Stimulated activated naive CD8-positive, alpha-beta T cell treated with anti-CD3 and anti-CD28 coated beads, Interleukin-15, Interleukin-2, amounts not matched to agents 100 U/mL and 50 U/mL, for 24 hours (primary cell): ENCODE results near the gene HYI.

ENCODE experiments used
- ATAC-seq: fragments of 150-1000 bp; cut with Tn5 transposase; one replicate; pipeline ENCODE4 v1.10.0; 2021
- DNase-seq: peaks from one replicate; pipeline ENCODE4 v3.0.0; 2021

HYI gene

DNA sequence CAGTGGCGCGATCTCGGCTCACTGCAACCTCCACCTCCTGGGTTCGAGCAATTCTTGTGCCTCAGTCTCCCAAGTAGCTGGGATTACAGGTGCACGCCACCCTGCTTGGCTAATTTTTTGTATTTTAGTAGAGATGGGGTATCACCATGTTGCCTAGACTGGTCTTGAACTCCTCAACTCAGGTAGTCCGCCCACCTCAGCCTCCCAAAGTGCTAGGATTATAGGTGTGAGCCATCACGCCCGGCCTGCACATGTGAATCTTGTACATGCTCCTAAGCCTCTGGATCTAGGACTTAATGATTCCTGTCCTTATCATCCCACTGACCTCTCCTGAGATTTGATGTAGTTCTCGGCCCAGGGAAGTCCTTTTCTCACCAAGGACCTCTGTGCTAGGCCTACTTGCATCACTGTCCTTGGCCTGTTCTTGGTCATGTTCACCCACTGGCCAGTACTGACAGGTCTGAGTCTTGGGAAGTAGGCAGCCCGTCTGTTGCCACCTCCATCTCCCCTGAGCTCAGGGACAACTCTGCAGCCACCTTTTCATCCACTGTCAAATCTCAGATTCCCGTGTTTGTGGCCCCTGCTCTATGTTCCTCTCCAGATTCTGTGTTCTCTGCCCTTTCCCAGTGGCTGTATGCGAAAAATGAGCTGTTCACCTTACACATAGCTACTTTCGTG is 9.4 kb downstream of the HYI start:
- ATAC-seq = no peak
- DNase-seq = no peak

DNA sequence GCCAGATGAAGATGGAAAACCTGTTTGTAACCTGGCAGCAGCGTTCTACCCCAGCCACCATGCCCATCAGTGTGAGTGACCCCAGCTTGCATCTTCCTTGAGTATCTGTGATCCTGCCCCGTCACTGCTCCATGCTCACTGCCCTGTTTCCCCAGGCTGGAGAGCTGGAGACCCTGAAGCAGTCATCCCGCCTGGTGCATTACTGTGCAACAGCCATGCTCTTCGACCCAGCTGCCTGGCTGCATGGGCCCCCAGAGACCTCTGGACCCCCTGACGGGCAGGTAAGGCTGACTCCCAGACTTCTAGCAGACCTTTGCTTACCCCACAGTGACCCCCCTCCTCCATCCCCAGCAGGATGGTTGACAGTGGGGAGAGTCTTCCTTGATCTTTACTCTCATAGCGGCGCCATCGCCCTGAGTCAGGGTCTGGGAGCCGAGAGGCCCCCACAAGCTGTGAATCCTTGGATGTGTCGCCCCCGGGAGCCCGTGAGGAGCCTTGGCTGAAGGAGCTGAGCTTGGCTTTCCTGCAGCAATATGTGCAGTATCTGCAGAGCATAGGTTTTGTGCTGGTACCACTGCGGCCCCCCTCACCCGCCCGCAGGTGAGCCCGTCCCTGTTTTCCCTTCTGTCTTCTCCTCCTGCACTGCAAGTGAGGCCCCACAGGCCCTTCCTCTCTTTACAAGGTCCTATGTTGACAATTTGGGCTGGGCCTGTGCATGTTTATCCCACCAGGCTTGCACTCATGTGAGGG is 10.4 kb downstream of the HYI start:
- ATAC-seq = no peak
- no peak for DNase-seq

DNA sequence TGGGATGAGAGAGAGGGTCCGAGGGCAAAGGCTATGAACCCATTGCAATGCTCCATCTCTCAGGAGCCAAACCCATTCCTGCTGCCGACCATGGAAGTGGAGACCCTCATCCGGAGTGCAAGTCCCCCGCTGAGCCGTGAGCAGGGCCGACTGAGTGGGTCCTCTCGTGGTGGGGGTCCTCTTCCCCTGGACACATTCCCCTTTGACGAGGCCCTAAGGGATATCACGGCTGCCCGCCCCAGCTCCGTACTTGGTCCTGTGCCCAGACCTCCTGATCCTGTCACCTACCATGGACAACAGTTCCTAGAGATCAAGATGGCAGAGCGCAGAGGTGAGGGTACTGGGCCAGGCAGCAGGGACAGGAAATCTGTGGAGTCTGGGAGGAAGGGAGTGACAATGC is 11.0 kb downstream of the HYI start:
- DNase-seq = no peak
- ATAC-seq = no peak

DNA sequence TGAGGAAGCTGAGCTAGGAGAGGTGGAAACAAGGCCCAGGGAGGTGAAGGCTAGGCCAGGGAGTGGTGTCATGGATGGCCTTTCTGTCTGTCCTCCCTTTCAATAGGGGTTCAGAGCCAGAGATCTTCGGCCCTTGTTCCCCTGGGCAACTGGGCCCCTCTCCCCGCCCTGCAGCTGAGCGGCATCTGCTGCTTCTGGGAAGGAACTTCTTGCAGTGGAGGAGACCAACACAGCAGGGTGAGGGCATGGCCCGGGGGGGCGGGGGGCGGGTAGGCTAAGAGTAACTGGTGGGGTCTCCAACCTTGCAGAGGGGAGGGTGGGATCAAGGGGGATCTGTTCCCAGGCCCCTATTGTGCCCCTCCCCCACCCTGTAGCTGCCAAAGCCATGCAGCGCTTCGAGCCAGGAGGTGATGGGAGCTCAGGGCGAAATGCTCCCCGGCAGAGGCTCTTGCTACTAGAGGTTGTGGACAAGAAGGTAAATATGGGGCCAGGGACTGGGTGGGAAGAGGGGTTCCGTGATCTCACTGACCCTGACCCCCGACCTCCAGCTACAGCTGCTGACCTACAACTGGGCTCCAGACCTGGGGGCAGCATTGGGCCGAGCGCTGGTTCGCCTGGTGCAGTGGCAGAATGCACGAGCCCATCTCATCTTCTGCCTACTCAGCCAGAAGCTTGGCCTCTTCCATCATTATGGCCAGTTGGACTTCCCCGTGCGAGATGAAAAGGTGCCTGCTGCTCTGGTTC is 11.7 kb downstream of the HYI start:
- no peak for DNase-seq
- ATAC-seq = no peak

DNA sequence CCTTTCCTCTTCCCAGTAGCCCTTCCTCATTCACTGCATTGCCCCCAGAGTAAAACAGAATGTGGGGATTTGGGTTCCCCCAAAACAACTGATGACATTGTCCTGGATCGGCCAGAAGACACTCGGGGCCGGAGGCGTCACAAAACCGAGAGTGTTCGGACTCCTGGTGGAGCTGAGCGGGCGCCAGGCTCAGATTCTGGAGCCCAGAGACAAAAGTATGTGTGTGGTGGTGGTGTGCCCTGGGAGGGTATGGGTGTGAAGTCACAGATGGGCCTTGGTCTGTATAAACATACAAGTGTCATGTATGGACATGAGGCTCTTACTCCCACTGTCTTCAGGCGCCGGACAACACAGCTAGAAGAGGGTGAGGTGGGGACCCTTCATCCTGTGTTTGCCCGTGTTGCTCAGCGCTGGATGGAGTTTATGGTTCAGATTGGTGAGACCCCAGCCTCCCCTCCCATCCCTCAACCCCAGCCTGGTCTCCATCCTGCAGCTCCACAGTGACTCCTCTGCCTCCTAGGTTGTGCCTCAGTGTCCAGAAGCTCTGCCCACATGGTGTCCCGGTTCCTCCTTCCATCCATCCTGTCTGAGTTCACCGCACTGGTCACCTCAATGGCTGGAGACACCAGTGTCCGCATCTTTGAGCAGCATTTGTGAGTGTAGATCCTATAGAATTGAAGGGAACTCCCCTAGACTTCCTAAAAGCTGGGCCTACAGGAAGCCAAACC is 12.4 kb downstream of the HYI start:
- ATAC-seq (no peak), DNase-seq (no peak)

DNA sequence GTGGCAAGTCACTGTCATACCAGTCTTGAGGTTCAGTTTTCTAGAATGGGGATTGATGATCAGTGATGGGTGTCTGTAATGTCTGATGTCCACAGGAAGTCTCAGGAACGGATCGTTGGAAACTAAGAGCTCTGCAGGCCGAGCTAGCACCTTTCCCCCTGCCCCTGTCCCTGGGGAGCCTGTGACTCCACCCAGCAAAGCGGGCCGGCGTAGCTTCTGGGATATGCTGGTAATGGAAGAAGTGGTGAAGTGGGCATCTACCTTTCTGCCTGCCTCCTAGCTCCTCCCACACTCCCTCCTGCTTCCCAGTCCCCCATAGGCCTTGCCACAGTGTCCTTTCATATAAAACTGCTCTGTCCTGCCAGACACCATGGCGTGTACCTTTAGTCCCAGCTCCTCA is 13.4 kb downstream of the HYI start:
- no peak for ATAC-seq

DNA sequence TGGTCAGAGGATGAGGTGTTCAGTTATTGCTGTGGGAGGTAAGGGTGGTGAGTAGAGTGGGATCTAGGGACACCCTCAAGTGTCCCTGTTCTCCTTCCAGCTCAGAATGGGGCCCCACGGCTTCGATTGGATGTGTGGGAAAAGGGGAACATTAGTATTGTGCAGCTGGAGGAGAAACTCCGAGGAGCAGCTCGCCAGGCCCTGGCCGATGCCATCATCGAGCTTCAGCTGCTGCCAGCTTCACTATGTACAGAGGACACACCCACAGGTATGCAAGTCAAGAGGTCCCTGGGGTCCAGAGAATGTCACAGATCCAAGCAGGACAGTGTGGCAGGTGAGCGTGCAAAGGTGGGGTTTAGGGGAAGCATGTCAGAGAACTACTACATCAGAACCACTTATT is 13.9 kb downstream of the HYI start:
- ATAC-seq = no peak
- DNase-seq = no peak

More for the DNA sequence above, 13.4 kb downstream of the HYI start:
- no peak for DNase-seq

DNA sequence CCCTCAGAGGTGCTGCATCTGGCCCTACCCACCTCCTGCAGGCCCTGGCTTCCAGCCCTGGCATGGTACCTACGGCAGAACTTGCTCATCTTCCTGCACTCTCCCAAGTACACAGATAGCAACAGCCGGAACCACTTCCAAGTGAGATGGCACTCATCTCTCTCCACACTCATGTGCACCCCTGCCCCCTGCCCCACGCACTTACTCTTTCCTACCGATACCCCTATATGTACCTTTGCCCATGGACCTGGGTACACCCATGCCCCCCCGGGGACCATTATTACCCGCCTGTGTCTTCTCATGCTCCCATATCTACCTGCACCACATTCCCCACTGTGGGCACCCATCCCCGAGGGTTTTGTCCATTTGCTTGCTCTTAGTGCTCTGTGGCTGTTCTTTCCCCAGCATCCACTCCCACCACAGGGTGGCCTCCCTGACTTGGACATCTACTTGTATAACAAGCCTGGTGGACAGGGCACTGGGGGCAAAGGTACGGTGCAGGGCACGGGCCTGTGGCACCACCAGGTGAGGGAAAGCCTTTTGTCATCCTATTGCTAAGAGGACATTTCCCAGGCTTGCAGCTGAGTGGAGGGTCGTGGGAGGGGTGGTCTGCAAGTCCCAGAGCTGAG is 14.7 kb downstream of the HYI start:
- ATAC-seq (no peak), DNase-seq (no peak)

DNA sequence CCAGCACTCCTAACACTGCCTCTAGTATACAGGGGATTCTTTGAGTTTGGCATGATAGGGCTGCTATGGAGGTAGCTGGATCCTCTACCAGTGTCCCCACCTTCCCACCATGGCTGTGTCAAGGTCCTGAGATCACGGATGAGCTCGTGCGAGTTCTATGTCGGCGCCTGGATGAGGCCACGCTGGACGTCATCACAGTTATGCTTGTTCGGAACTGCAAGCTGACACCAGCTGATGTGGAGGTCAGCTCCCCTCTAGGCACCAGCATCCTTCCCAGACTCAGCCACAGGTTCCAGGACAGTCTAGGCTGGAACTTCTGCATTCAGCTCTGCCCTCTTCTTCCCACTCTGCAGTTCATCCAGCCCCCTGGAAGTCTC is 15.2 kb downstream of the HYI start:
- ATAC-seq = no peak
- DNase-seq = no peak

DNA sequence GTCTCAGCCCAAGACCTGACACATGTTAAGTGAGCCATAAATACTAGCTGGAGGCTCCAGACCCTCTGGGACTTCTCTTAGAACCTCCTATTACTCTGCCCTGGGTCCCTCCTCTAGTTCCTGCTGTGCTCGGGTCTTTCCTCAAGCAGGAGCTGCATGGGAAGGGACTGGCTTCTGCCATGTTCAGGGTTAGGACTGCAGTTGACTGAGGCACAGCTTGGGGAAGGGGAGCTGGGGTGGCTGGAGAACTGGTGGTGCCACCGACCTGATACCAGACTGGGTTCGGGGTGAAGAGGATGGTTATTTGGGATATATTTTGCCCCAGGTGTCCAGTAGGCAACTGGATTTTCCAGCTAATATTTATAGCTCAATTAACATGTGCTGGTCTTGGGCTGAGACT is 15.7 kb downstream of the HYI start:
- no peak for ATAC-seq

DNA sequence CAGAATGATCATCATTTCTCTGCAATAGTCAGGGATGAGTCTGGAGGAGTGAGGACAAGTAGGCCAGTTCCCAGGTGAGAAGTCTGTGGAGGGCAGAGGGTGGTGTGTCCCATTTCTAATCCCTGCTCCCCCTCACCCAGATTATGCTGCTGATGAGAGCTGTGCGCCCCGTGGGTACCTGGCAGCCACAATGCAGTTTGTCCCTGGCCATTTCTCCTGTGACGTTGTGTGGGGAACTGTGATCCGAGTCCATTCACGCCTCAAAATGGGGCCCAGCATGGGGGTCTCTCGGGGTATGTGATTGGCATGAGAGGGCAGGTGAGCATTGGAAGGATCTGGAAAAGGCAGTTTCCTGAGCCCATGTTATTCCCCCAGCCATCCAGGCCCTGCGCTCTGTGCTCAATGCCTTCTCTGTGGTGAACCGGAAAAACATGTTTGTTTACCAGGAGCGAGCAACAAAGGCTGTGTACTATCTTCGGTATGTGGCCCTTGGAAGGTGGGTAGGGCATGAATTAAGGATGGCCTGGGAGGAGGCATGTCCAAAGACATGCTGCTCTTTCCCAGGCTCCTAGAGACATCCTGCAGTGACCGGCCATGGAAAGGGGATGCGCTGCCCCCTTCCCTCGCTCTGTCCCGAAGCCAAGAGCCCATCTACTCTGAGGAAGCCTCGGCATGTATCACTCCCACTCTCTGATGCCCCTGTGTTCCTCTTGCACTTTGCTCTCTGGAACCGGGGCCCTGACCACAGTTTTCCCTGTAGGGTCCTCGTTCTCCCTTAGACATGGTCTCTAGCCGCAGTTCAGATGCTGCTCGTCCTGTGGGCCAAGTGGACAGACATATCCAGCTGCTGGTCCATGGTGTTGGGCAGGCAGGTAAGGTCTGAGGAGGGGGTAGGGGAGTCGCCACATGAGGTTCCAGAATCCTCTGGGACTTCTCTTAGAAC is 16.4 kb downstream of the HYI start:
- ATAC-seq (no peak), DNase-seq (no peak)

More for the DNA sequence above, 15.7 kb downstream of the HYI start:
- DNase-seq = no peak

DNA sequence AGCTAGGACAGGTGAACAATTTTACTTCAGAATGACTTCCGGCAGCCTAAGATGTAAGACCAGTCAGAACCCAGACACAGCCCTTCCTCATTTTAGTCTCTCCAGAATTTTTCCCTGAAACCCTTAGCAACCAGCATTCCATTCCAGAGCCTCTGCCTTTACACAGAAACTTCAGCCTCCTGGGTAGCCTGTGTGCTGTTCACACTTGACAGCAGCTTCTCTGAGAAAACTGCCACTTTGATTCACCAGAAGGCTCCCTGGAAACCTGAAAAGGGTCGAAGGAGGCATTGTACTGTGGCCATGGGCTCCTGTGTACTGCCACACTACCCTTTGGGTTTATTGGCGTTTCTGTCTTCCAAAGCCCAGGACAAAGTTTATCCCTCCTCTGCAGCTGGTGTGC is 17.4 kb downstream of the HYI start:
- ATAC-seq = no peak
- DNase-seq = no peak

DNA sequence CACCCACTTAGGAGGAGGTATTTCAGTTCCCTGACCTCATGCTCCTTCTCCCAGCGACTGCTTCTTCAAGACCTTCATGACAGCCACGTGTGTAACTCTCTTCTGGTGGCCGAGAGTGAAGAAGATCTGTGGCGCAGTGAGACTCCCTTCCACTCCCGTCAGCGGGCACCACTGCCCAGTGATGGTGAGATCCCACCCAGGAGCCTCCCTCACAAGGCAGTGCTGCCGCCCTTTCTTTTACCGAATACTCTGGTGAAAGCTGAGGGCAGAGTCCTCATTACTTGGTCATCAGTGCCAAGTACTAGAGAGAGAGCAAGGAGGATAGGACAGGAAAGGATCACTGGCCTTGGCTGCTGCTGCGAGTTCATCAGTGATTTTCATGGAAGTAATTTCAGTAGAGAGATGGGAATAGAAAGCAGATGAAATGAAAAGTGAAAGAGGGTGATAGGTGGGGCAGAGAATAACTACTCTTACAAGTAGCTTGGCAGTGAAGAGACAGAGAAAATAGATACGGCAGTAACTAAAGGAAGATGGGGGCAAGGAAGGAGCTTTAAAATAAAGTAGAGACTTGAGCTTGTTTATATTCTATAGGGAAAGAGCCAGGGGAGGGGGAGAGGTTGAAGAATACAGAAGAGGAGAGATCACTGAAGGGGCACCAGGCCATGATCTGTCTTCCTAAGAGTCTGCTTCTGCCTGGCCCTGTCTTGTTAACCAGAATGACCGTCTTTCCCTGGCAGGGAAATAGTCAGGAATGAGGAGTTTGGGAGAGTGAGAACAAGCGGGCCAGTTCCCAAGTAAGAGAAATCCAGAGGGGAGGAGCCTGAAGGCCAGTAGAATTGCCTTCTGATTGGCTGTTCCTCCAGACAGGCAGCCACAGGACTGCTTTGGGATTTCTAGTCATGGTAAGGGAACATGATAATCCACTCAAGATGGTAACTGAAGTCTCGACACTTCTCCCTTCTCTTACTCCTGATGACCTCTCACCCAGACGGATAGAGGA is 18.3 kb downstream of the HYI start:
- no peak for DNase-seq

DNA sequence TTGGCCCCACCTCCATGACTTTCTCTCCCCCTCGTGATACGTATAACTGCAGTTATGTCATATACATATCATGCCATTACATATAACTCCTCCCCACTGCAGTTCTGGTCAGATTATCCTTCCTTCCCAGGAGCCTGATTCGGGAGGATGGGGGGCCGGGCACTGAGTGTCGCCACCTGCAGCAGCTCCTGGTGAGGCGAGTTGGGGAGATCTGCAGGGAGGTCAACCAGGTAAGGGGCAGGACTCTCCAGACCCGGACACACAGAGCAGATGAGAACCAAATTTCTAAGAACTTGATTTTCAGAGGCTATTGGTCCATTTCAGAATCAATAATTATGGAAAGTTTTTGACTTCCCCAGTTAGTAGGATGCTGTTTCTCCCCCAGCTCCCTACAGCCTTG is 19.5 kb downstream of the HYI start:
- ATAC-seq (no peak), DNase-seq (no peak)

More for the DNA sequence above, 18.3 kb downstream of the HYI start:
- no peak for ATAC-seq

DNA sequence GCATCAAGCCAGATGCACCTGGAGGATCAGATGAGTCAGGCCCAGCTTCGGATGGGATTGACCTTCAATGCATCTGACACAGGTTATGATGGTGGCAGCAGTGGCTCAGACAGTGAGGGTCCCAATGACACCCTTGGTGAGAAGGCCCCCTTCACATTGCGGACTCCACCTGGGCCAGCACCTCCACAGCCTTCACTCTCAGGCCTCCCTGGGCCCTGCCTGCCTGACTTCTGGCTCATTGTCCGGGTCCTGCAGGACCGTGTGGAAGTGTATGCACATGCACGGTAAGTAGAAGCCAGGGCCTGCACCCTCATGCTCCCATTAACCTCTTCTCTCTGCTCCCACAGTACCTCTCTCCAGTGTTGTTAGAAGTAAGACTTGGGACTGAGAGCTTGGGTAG is 20.8 kb downstream of the HYI start:
- ATAC-seq = no peak
- DNase-seq = no peak

DNA sequence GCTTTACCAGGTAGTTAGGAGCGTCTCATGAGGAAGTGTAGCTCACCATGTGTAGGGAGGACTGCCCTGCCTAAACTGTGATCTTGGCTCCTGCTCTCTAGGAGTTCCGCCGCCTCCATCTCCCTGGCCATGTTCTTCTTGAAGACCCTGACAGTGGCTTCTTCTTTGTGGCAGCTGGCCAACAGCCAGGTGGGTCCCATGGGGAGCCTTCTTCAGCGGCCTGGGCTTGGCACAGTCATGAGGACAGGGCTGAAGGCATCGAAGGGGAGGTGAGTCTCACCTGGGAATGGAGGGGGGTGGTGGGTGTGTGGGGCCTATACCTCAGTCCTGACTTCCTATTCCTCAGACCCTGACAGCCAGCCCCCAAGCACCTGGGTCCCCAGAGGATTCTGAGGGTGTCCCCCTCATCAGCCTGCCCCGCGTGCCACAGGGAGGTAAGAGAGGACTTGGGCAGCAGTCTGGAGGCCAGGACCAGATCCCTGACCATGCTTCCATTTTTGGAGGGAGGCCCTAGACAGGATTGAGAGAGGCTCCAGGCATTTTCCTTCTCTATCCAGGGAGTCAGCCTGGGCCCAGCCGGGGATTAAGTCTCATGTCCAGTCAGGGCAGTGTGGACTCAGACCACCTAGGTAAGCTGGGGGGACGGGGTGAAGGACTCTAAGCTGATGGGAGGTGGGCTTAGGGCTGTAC is 21.4 kb downstream of the HYI start:
- ATAC-seq (no peak), DNase-seq (no peak)

DNA sequence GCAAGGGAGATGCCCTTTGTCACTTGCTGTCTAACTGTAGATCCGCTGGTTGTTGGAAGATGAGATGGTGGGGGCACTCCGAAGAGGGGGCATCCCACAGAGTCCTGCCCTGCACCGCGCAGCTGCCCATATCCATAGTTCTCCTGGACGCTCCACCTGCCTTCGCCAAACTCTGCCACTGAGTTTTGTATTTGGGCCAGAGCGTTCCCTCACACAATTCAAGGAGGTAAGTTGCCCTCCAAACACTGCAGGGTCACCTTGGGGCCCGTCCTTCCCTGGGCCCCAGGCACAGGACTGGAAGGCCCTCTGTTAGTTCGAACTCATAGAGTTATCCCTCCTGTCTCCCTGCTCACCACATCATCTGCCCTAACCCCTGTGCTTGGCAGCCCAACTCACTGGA is 22.1 kb downstream of the HYI start:
- DNase-seq = no peak
- no peak for ATAC-seq

DNA sequence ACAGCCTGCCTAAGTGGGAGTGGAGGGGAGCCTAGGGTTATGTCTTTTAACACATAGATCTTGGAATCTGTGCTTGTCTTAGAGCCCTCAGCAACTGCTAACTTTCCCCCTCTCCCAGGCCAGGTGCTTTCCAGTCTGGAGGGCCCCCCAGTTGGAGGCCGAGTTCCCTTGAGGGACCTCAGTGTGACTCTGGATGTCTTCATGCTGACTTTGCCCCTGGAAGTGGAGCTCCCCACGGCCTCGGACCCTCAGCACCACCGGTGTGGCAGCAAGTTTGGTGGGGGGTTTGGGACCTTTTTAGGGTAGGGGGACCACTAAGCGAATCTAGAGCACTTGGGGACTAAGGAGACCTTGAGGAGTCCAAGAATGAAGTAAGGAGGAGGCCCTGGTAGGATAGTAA is 22.9 kb downstream of the HYI start:
- ATAC-seq (no peak), DNase-seq (no peak)

DNA sequence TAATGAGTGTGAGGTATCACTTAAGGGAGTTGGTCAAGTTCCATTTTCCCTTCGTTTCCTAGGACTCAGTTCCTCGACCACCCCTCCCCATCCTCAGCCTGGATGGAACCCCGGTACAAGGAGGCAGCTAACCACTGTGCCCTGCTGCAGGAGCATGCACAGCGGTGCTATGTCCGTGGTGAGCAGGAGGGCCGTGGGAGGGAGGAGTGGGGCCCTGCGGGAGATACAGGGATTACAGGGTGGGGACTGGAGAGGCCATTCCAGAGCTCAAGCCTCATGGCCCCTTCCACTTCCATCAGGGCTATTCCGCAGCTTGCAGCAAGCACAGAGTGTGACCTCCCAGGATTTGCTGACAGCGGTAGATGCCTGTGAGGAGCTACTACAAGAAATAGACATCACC is 25.8 kb downstream of the HYI start:
- ATAC-seq (no peak), DNase-seq (no peak)
